ENCODE measurements around the gene DENND6B. TPM values are rescaled to one million over a fixed set of nuclear protein-coding genes. Genes with fewer than 3 reads are reported as not detected.
A peak's percentile ranks its signal among the peaks of the same experiment; 100 is the strongest.
"Not testable (repeated sequence)": the region's sequence is repeated elsewhere in the genome, so short reads cannot be mapped to it uniquely, and the experiment has no call there.

DENND6B gene
- total RNA-seq, 1 experiment from 2014 or later = 3.5 TPM

GRCh38 chr22:50339945-50340879 is 13.4 kb upstream of the DENND6B start:
- DNase-seq (ENCODE audit: low read depth) = no peak

DNA sequence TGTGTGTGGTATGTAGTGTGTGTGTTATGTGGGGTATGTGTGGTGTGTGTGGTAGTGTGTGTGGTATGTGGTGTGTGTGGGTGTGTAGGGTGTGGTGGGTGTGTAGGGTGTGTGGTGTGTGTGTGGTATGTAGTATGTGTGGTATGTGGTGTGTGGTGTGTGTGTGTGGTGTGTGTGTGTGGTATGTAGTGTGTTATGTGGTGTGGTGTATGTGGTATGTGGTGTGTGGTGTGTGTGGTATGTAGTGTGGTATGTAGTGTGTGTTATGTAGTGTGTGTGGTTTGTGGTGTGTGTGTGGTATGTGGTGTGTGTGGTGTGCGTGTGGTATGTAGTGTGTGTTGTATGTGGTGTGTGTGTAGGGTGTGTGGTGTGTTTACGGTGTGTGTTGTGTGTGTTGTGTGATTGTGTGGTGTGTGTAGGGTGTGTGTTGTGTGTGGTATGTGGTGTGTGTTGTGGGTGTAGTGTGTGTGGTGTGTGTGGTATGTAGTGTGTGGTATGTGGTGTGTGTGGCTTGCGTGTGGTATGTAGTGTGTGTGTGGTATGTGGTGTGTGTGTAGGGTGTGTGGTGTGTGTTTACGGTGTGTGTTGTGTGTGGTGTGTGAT is 12.1 kb upstream of the DENND6B start:
- DNase-seq (ENCODE audit: low read depth) = no peak

- no peak for DNase-seq (ENCODE audit: low read depth)
Measured at GRCh38 chr22:50338042-50338573, 11.3 kb upstream of the DENND6B start.

- DNase-seq (ENCODE audit: low read depth) = no peak
Measured at GRCh38 chr22:50337262-50338041, 10.6 kb upstream of the DENND6B start.

DNA sequence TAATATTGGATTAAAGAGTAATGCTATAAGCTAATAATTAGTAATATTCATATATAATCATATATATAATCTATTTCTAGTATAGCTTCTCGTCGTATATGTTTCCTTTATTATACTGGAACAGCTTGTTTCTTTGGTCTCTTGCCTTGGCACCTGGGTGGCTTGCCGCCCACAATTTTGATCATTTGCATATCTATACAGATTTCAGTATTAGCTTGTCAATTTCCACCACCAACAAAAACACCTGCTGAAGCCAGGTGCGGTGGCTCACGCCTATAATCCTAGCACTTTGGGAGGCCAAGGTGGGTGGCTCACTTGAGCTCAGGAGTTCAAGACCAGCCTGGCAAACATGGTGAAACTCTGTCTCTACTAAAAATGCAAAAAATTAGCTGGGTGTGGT is 7.6 kb upstream of the DENND6B start:
- DNase-seq (ENCODE audit: low read depth) = not testable (repeated sequence)

GRCh38 chr22:50329236-50329635 is 2.4 kb upstream of the DENND6B start:
- peak; percentile 74 for DNase-seq (ENCODE audit: low read depth)

GRCh38 chr22:50327711-50328019 is 853 bp upstream of the DENND6B start:
- DNase-seq (ENCODE audit: low read depth) = no peak

DNA sequence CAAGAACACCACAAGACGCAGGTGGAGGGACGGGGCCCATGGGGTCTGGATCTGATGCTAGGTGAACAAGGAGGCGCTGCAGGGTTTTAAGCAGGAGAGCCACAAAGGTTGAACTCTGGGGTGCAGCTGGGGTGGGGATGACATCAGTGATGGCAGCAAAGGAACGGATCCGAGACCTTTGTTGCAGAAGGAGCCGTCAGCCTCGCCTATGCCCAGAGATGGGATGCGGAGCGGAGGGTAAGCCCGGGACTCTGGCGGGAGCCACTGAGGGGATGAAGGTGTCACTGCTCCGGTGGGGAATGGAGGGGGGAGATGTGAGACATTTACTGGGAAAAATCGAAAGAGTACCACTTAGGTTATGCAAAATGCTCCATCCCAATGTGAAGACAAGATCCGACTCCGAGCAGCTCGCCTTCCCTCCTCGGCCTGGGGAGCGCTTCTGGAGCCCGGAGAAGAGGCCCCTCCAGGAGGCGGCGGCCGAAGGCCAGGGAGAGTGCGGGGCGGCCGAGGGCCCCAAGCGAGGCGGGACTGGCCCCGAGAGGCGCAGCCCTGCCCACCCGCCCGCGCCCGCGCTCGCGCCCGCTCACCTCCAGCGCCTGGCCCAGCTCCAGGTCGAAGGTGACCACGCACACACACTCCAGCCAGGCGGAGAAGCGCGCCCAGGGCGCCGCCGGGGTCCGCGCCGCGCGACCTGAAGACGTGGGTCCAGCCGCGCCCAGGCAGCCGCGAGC is 422 bp downstream of the DENND6B start:
- DNase-seq (ENCODE audit: low read depth) = no peak

- DNase-seq (ENCODE audit: low read depth) = no peak
Measured at GRCh38 chr22:50325444-50326224, 1.2 kb downstream of the DENND6B start.

DNA sequence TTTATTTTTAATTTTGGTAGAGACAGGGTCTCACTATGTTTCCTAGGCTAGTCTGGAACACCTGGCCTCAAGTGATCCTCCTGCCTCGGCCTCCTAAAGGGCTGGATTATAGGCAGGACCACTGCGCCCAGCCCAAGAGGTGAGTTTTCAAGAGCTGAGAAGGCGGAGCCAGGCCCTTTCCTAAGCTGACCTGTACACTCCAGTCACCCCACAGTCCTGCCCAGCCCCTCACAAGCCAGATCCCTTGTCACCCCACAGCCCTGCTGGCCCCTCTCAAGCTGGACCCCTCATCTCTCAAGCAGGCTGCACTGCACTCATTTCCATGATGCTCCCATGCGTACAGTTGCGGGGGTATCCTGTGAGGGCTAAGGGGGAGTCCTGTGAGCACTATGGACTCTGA is 2.9 kb downstream of the DENND6B start:
- DNase-seq (ENCODE audit: low read depth) = no peak

DNA sequence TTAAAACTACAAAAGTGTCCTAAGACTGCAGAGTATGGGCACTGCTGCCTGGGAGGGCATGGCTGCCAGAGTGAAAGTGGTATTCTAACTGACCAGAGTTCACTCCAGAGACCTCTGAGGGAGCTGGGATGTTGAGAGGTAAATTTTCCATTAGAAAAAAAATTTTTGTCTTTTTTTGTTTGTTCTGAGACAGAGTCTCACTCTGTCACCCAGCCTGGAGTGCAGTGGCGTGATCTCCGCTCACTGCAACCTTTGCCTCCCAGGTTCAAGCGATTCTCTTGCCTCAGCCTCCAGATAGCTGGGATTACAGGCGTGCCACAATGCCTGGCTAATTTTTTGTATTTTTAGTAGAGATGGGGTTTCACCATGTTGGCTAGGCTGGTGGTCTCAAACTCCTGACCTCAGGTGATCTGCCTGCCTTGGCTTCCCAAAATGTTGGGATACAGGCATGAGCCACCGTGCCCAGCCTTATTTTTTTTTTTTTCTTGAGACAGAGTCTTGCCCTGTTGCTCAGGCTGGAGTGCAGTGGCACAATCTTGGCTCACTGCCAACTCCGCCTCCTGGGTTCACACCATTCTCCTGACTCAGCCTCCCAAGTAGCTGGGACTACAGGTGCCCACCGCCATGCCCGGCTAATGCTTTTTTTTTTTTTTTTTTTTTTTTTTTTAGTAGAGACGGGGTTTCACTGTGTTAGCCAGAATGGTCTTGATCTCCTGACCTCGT is 4.3 kb downstream of the DENND6B start:
- not testable (repeated sequence) for DNase-seq (ENCODE audit: low read depth)

DNA sequence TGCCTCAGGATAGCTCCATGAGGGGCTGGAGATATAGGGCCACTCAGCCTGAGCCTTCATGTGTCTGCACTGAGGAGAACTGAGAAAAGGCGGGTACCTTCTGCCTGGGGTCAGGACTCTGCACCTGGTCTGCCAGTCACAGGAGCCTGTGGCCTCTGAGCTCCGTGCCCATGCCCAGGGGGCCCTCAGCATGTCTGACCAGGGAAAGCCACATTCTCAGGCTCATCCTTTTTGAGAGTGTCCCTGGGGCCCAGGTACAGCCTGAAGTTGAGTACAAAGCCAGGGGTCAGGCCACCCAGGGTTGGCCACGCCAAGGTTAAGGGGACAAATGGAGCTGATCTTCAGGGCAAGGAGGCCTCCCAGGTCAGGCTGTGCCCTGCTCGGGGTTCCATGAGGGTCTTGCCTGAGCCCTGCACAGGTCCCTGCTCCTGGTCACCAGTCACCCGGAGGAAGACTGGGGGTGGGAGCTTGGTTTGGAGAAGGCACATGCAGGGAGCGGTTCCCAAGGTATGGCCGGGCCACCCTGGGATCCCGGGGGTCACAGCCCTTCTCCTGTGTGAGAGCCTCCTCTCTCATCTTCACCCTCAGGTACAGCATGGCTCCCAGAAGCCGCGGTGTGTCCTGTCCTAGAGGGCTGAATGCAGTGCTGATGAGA is 6.0 kb downstream of the DENND6B start:
- DNase-seq (ENCODE audit: low read depth) = no peak

GRCh38 chr22:50320116-50320515 is 6.7 kb downstream of the DENND6B start:
- no peak for DNase-seq (ENCODE audit: low read depth)

DNA sequence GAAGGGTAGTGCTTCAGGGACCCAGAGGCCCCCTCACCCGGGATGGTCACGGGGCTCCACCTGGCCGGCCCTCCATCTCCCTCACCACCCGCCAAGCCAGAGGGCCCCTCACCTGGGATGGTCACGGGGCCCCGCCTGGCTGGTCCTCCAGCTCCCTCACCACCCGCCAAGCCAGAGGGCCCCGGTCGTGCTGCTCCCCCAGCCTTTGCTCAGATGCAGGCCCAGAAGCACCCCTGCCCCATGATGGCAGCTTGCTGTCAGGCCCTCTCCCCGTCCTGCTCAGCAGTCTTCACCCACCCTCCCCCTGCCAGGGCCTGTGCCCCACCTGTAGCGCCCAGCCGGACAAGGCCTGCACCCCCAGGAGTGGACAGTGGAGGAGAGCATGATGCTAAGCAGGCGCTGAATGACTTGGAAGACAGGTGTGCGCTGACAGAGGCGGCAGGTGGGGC is 7.3 kb downstream of the DENND6B start:
- no peak for DNase-seq (ENCODE audit: low read depth)

- no peak for DNase-seq (ENCODE audit: low read depth)
Measured at GRCh38 chr22:50318698-50319411, 8.0 kb downstream of the DENND6B start.

- no peak for DNase-seq (ENCODE audit: low read depth)
Measured at GRCh38 chr22:50318356-50318697, 8.5 kb downstream of the DENND6B start.

- DNase-seq (ENCODE audit: low read depth) = no peak
Measured at GRCh38 chr22:50317674-50318073, 9.1 kb downstream of the DENND6B start.

DNA sequence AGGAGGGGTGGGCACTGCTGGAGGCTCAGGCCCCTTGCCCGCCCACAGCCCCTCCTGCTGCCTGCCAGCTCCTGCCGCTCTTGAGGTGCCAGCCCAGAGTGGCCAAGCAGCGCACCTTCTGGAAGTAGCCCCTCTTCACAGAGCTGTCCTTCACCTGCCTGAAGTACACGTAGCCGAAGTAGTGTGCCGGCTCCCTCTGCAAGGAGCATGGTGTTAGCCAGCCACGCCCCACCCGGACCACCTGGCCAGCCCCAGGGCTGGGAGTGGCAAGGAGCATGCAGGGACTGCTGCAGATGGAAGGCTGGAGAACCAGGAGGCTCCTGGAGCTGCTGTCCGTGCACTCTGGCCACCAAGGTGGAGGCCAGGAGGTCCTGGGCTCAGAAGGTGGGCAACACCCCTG is 9.6 kb downstream of the DENND6B start:
- DNase-seq (ENCODE audit: low read depth) = no peak

Data from LHCN-M2 (cell line).